Activated gamma-delta T cell treated with Interleukin-2 at 50 U/mL for 16 hours (primary cell): ENCODE measurements around the gene LINS1.
A peak's percentile ranks its signal among the peaks of the same experiment; 100 is the strongest.

Experiments used
- DNase-seq: peaks from one replicate; pipeline ENCODE4 v3.0.0-alpha.2; 2020

The LINS1 gene, protein sequence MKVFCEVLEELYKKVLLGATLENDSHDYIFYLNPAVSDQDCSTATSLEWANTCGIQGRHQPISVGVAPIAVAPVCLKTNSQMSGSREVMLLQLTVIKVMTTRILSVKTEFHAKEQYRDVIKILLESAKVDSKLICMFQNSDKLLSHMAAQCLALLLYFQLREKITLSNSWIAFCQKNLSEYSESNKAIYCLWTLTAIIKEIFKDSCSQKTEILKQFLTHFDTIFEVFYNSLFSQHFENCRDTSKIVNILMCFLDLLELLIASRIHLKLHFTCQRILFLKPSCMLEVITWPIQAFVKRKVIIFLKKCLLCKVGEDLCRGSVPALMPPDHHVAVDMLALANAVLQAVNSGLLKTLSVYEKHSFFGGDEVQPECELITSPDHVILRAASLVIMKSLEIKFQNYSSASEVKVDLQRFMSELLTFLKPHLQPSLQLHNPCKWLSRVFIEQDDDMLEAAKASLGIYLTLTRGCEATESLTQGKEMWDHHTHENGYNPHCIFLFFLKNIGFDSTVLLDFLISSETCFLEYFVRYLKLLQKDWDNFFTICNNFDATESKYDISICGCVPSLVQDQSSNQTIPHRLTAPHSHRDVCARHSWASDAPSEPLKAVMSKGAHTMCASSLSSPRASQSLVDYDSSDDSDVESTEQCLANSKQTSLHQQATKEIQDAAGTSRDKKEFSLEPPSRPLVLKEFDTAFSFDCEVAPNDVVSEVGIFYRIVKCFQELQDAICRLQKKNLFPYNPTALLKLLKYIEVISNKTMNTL

GRCh38 chr15:100602064-100602822, at the start of gene LINS1, which contains the start of gene ASB7:
Gene LINS1, minus strand, starts transcription at chr15:100602184. Its CDS starts 21,342 bp downstream, at chr15:100580842.
Gene ASB7, plus strand, starts transcription at chr15:100602589. Its CDS starts 9,628 bp downstream, at chr15:100612217.
- DNase-seq, result peak; percentile 100

GRCh38 chr15:100651253-100651652, 49.3 kb upstream of the LINS1 start:
- no peak for DNase-seq

- no peak for DNase-seq
These were observed 48.7 kb upstream of the LINS1 start for GRCh38 chr15:100650685-100651084.

DNA sequence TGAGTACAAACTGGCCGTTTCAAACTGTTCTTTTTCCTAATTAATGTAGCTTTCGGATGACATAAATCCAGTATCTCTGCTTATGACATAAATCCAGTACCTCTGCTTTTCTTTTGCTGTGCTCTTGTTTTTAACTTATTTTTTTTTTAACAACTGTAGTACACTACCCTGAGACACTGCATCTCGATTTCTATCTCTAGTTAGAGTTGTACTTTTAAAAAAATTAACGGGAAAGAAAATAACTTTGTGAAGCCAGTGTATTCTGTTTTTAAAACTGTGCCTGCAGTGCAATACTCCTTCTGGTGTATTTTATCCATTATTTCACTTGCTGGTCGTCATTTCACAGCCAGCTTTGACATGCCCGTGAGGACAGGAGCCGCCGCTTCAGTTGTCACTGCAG, 47.0 kb upstream of the LINS1 start:
- no peak for DNase-seq

- DNase-seq, result no peak
These were observed 43.7 kb upstream of the LINS1 start for GRCh38 chr15:100645671-100646070.

GRCh38 chr15:100642950-100643338, 41.0 kb upstream of the LINS1 start:
- no peak for DNase-seq

DNA sequence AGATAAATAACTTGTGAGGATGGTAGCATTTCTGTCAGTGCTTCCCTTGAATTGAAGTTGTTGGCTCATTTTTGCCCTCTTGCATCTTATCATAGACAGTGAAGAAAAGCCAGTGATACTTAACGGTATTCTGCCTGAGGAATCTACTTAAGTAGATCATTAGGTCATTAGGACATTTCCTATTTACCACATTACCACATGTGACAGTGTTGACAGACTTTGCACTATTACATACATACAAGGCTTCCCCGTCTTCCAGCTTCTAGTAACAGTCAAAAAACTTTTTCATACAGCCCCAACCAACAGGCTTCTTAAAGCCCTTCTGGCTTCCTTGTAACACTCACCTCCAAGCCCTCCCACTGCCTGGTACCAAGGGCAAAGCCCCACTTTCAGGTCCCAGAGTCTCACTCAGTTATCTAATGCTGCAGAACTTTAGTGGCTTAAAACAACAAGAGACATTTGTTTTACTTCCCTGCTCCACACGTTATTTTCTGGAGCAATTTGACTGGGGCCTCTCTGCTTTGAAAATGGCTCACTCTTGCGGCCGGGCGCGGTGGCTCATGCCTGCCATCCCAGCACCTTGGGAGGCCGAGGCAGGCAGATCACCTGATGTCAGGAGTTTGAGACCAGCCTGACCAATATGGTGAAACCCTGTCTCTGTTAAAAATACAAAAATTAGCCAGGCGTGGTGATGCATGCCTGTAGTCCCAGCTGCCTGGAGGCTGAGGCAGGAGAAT, 40.4 kb upstream of the LINS1 start:
- no peak for DNase-seq

GRCh38 chr15:100638177-100638730, 36.3 kb upstream of the LINS1 start:
- no peak for DNase-seq

DNA sequence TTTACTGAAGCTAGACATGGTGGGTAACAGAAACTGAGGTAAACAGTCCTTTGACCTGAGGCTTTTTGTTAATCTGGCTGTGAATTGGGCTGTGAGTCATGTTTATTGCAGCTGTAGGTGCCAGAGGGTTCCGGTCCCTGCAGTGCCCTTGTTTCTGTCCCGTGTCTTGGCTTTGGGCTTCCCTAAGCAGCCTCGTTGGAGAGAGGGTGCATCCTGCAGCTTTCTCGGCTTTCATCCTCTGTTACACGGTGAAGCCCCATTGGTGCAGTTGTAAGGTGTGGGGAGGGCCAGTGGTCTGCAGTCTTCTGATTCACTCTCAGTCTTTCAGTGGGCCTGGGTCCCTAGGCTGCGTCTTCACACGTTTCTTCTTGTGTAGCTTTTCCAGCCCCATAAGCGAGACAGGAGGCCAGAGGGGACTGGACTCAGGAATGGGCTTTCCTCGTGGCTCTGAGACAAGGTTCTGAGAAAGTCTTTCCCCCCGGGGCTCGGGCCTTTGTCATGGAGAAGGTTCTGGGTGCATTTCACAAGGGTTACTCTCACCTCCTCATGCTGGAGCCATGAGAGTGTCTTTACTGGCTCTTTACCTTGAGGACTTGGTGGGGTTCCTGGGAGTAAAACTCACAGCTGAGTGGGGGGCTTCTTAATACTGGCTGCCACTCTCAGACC, 33.6 kb upstream of the LINS1 start:
- DNase-seq, result no peak

- DNase-seq, result no peak
These were observed 31.7 kb upstream of the LINS1 start for GRCh38 chr15:100633763-100634075.

GRCh38 chr15:100631831-100632230, 29.8 kb upstream of the LINS1 start:
- DNase-seq, result no peak

GRCh38 chr15:100628746-100629145, 26.8 kb upstream of the LINS1 start:
- no peak for DNase-seq

DNA sequence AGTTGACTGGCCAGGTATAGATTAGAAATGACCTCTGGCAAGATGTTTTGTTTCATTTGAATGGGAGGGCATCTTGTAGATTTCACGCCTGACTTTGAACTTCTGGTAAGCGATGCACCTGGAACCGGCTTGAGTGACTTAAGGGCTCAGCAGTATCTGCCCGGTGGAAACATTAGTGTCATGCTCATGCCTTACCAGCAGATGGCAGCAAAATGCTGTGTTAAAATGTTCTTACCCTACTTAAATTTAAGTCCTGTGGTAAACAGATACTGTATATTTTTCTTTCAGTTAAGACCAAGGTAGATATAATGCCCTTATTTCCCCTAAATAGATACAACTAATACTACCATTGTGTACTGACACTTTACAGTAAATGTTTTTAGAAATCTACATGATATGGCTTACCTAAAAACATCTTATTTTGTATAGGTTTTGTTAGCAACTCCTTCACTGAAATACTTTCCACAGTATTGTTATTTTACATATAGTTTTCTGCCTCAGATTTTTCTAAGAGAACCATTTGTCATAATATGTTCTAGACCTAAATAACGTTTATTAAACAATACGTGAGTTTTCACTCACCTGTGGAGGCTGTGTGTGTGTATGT, 25.9 kb upstream of the LINS1 start:
- DNase-seq, result peak; percentile 59

DNA sequence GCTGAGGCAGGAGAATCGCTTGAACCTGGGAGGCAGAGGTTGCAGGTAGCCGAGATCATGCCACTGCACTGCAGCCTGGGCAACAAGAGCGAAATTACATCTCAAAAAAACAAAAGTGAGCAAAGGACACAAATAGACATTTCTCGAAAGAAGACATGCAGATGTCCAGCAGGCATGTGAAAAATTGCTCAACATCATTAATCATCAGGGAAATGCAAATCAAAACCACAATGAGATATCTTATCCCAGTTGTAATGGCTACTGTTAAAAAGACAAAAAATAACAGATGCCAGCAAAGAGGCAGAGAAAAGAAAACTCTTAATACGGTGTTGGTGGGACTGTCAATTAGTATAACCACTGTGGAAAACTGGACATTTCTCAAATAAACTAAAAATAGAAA, 21.3 kb upstream of the LINS1 start:
- no peak for DNase-seq

DNA sequence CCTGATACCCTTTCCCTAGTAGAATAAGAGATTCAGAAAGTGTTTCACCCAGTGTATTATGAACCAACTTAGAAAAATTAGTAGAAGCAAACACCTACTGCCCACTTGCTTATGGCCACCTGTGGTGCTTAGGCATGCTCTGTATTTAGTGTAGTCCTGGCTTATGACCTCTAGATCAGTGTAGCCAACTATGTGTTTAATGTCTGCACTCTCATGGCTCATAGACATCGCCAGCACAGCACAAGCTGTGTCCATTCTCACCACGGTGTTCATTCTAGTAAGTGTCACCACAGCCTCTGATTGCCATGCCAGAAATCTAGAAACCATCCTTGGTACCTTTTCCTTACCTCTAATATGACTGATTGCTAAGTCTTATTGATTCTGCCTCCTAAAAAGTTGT, 14.7 kb upstream of the LINS1 start:
- no peak for DNase-seq

- DNase-seq, result no peak
These were observed 13.8 kb upstream of the LINS1 start for GRCh38 chr15:100615801-100616200.

GRCh38 chr15:100614918-100615317, 12.9 kb upstream of the LINS1 start:
- no peak for DNase-seq

GRCh38 chr15:100614336-100614735, 12.4 kb upstream of the LINS1 start:
- DNase-seq, result no peak

- no peak for DNase-seq
These were observed 11.2 kb upstream of the LINS1 start for GRCh38 chr15:100613208-100613607.

- no peak for DNase-seq
These were observed 10.6 kb upstream of the LINS1 start for GRCh38 chr15:100612539-100612938.

DNA sequence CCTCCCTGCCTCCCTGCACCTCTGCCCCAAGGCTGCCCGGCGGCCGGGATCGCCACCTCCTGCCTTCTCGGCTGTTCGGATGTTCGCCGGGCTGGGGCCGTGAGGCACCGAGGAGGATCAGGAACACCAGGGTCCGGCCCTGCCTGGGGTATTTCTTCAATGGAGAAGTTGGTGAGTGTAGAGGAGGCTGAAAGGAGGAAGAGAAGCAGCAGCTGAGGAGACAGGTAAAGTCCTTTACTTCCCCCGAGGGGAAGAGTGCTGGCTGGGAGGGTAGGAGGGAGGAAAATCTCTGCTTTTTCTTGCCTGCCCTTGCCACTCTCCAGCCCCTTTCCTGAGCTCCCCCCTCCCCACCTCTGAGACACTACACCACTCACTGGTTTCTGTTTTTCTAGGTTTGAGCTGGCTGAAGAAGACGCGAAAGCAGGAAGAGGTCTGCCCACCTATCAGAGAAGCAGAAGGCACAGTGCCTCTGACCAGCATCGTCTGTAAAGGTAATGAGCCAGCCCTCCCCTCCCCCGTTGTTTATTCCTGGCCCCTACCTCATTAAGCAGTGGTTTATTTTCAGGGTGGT, 924 bp upstream of the LINS1 start:
- DNase-seq, result peak; percentile 19
